CD4-positive, CD25-positive, alpha-beta regulatory T cell (primary cell): ENCODE data around the gene JSRP1. TPM values are rescaled to one million over a fixed set of nuclear protein-coding genes. Genes with fewer than 3 reads are reported as not detected.

ENCODE experiments used
- ATAC-seq, 2 donors: fragments of 150-1000 bp; cut with Tn5 transposase; one replicate each; pipeline ENCODE4 v1.10.0; 2021; ENCODE audit warnings: low read depth in 2 of 2, moderate number of reproducible peaks in 2 of 2, moderate library complexity in 1 of 2
- DNase-seq, 3 donors: peaks; one replicate each; pipeline versions ENCODE4 v3.0.0 to v3.0.0-alpha.2; 2012 to 2022; ENCODE audit warnings: mixed read lengths in 1 of 3
- H3K27ac ChIP-seq: one replicate; pipeline ENCODE4 v1.7.0; 2013; ENCODE audit warnings: mild to moderate bottlenecking, low read length; ENCODE audit not compliant: insufficient read depth, poor library complexity, severe bottlenecking
- H3K27me3 ChIP-seq: one replicate; pipeline ENCODE4 v1.7.0; 2013; ENCODE audit warnings: low read length; ENCODE audit not compliant: control insufficient read depth, insufficient read depth
- H3K36me3 ChIP-seq: one replicate; pipeline ENCODE4 v1.7.0; 2013; ENCODE audit warnings: mild to moderate bottlenecking, low read length, moderate library complexity; ENCODE audit not compliant: control insufficient read depth, insufficient read depth
- H3K4me1 ChIP-seq: 2 replicates; pipeline ENCODE4 v1.7.0; 2013; ENCODE audit warnings: mild to moderate bottlenecking, low read length; ENCODE audit not compliant: insufficient read depth, control insufficient read depth, poor library complexity, severe bottlenecking
- H3K4me3 ChIP-seq: one replicate; pipeline ENCODE4 v1.7.0; 2013; ENCODE audit warnings: low read depth, mild to moderate bottlenecking, low read length, moderate library complexity
- H3K9me3 ChIP-seq, 2 experiments: 1 replicate in 1 of 2; 2 replicates in 1 of 2; pipeline ENCODE4 v1.7.0; 2013; ENCODE audit warnings: low read length in 2 of 2, mild to moderate bottlenecking in 1 of 2, moderate library complexity in 1 of 2; ENCODE audit not compliant: control insufficient read depth in 2 of 2
- H3K27ac Mint-ChIP-seq, 3 donors: one replicate each; pipeline ENCODE4 v1.8.0; 2020 to 2022; ENCODE audit warnings: mild to moderate bottlenecking in 3 of 3, mixed read lengths in 3 of 3, moderate library complexity in 2 of 3
- H3K27me3 Mint-ChIP-seq: one replicate; pipeline ENCODE4 v1.8.0; 2022; ENCODE audit warnings: mild to moderate bottlenecking, mixed read lengths
- H3K36me3 Mint-ChIP-seq: one replicate; pipeline ENCODE4 v1.8.0; 2020; ENCODE audit warnings: mixed read lengths
- H3K4me1 Mint-ChIP-seq, 4 donors: one replicate each; pipeline ENCODE4 v1.8.0; 2020 to 2022; ENCODE audit warnings: mixed read lengths in 4 of 4, mild to moderate bottlenecking in 1 of 4
- H3K4me3 Mint-ChIP-seq, 4 donors: one replicate each; pipeline ENCODE4 v1.8.0; 2020 to 2022; ENCODE audit warnings: mild to moderate bottlenecking in 4 of 4, mixed read lengths in 4 of 4, moderate library complexity in 3 of 4
- H3K9me3 Mint-ChIP-seq, 7 donors: one replicate each; pipeline ENCODE4 v1.8.0; 2020 to 2022; ENCODE audit warnings: mixed read lengths in 7 of 7, mild to moderate bottlenecking in 3 of 7, moderate library complexity in 2 of 7
- polyA plus RNA-seq, 4 donors: library from polyadenylated mRNA; unstranded; fragments of 300-500 nt; fragmentation: Illumina TruSeq; gene quantifications; one replicate each; pipeline ENCODE4 v1.2.3, GENCODE V29; 2021
- total RNA-seq: library from RNA; stranded (reverse); gene quantifications from one replicate; pipeline ENCODE4 v1.2.3, GENCODE V29; 2022

Gene JSRP1
- total and polyA plus RNA-seq, 5 donors from 2014 or later = 0.89 to 2.4 (median 1.6) TPM

- Histone ChIP-seq H3K4me3 (no peak overlapping the region), H3K4me1 (peaks cover 66% of the 10 kb centered on the region), H3K9me3 (no peaks in the 10 kb centered on the region), H3K27ac (no peak overlapping the region), H3K27me3 (no peaks in the 10 kb centered on the region), H3K36me3 (no peaks in the 10 kb centered on the region)
- Mint-ChIP-seq H3K4me3 (peak overlapping the region; percentile 52 to 84 (median 62)), H3K27ac (peak overlapping the region in 2 of 3 donors; percentile 20 to 56), H3K27me3 (peaks cover 17% of the 10 kb centered on the region), H3K4me1 (peaks cover 4 to 46% (median 11%) of the 10 kb centered on the region in 4 donors), H3K9me3 (no peaks in the 10 kb centered on the region), H3K36me3 (no peaks in the 10 kb centered on the region)
- no peak for ATAC-seq
- DNase-seq = no peak
These were observed 1.9 kb downstream of the JSRP1 start for GRCh38 chr19:2254064-2254872.

DNA sequence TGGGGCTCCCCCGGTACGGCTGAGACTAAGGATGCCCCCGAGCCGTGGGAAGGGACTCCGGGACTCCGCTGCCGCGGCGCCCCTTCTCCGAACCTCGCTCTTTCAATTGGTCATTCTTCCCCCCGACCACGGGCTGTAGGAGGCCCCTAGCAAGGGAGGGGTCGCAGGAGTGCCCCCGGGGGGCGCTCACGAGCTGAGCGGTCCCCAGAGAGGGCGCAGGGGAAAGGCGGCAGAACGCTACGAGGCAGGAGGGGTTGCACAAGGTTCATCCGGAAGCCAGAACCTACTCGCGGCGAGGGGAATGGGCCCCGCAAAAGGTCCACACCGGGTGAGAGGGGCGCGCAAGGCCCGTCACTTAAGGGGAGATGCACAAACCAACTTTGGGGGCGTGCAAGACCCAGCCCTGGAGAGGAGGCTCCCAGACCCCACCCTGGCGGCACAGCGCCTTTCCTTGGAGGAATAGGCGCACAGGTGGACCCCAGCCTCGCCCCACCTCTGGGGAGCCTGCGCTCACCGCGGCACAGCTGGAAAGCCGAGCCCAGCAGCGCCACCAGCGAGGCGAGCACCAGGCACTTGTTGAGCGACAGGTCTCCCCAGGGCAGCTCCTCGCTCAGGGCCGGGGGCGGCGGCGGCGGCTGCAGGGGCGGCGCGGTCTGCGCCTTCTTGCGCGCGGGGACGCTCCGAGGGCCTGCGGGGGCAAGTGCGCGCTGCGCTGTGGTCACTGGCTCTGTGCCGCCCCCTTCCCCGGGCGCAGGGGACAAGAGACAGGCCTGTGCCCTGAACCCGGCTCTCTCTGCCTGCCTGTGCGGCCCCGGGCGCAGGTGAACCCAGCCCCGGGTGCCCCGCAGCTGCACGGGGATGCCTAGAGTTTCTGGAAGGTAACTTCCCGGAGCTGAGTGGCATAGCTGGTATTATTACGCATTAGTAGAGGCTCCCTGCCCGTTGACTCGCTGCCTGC lies 2.8 kb downstream of the JSRP1 start:
- H3K9me3 ChIP-seq = no peaks in the 10 kb centered on the region
- no peaks in the 10 kb centered on the region for H3K36me3 ChIP-seq
- peak overlapping the region in 2 of 3 donors; percentile 56 to 69 for H3K27ac Mint-ChIP-seq
- ATAC-seq = peak; percentile 43 to 57
- no peaks in the 10 kb centered on the region for H3K36me3 Mint-ChIP-seq
- H3K27ac ChIP-seq = no peak overlapping the region
- H3K27me3 Mint-ChIP-seq = peaks cover 17% of the 10 kb centered on the region
- H3K9me3 Mint-ChIP-seq = no peaks in the 10 kb centered on the region
- peaks cover 57% of the 10 kb centered on the region for H3K4me1 ChIP-seq
- peaks cover 4 to 39% (median 9%) of the 10 kb centered on the region in 4 donors for H3K4me1 Mint-ChIP-seq
- H3K4me3 Mint-ChIP-seq = peak overlapping the region; percentile 81 to 90 (median 86)
- H3K27me3 ChIP-seq = no peaks in the 10 kb centered on the region
- DNase-seq = peak; percentile 27 to 73 (median 54)
- peak overlapping the region; percentile 19 for H3K4me3 ChIP-seq

DNA sequence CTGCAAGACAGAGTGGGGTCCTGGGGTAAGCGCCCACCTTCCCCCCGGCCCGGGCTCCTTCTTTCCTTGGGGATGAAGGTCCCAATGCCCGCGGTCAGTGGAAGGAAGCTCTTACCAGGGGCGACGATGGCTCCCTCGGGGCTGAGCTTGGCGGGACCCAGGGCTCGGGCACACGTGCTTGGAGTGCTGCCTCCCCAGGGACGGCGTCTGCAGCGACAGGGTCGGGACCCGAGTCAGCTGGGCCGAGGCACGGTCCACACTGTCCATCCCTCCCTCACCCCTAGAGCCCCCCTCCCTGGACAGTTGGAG lies 3.5 kb downstream of the JSRP1 start:
- Histone ChIP-seq H3K4me3 (no peak overlapping the region), H3K36me3 (no peaks in the 10 kb centered on the region), H3K27ac (no peak overlapping the region), H3K9me3 (no peaks in the 10 kb centered on the region), H3K27me3 (no peaks in the 10 kb centered on the region), H3K4me1 (peaks cover 51% of the 10 kb centered on the region)
- Mint-ChIP-seq H3K4me1 (peaks cover 0 to 33% (median 3%) of the 10 kb centered on the region in 4 donors), H3K36me3 (no peaks in the 10 kb centered on the region), H3K27ac (peak overlapping the region in 1 of 3 donors; percentile 45), H3K27me3 (peaks cover 12% of the 10 kb centered on the region), H3K4me3 (peak overlapping the region; percentile 81 to 90 (median 86)), H3K9me3 (no peaks in the 10 kb centered on the region)
- ATAC-seq (no peak), DNase-seq (peak in 1 of 3 donors; percentile 25)

DNA sequence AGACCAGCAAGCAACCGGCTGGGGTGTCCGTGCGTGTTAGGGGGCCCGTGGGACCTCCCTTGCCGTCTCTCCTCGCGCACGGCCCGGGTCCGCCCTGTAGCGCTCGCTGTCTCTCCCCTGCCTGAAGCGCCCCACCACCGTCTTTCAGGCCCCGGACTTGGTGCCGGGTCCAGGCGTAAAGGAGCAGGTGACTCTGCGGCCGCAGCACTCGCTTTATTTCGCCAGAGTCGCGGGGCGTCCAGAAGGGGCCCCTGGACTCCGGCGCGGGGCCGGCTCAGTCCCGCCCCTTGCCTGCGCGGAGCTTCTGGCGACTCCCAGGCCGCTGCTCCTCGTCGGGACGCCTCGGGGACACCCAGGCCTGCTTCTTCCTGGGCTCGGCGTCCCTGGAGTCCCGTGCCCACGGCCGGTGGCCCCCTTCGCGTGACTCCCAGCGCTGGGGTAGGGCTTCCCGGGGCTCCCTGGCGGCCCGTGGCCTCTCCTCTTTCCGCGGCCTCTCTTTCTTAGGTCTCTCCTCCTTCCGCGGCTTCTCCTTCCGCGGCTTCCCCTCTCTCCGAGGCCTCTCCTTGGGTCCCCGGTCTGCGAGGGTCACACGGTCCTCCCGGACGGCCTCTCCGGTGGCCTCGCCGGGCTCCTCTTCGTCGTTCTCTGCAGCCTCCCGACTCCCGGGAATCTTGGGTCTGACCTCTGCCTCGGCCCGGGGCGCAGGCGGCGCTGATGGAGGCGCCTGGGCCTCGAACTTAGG lies 4.0 kb downstream of the JSRP1 start:
- Mint-ChIP-seq H3K27me3 (peaks cover 12% of the 10 kb centered on the region), H3K27ac (peak overlapping the region in 1 of 3 donors; percentile 45), H3K36me3 (no peaks in the 10 kb centered on the region), H3K4me3 (peak overlapping the region in 3 of 4 donors; percentile 81 to 90 (median 82)), H3K9me3 (no peaks in the 10 kb centered on the region), H3K4me1 (peaks cover 0 to 28% (median 2%) of the 10 kb centered on the region in 4 donors)
- Histone ChIP-seq H3K27ac (no peak overlapping the region), H3K9me3 (no peaks in the 10 kb centered on the region), H3K27me3 (no peaks in the 10 kb centered on the region), H3K36me3 (peaks cover 4% of the 10 kb centered on the region), H3K4me1 (peaks cover 46% of the 10 kb centered on the region), H3K4me3 (no peak overlapping the region)
- ATAC-seq = no peak
- DNase-seq = peak in 1 of 3 donors; percentile 31

- ATAC-seq (peak; percentile 11 to 29), DNase-seq (peak in 1 of 3 donors; percentile 33)
- Histone ChIP-seq H3K36me3 (peaks cover 12% of the 10 kb centered on the region), H3K27ac (no peak overlapping the region), H3K4me3 (no peak overlapping the region), H3K27me3 (no peaks in the 10 kb centered on the region), H3K9me3 (no peaks in the 10 kb centered on the region), H3K4me1 (peaks cover 41% of the 10 kb centered on the region)
- no peaks in the 10 kb centered on the region for H3K36me3 Mint-ChIP-seq
- H3K4me3 Mint-ChIP-seq = peak overlapping the region in 3 of 4 donors; percentile 50 to 87 (median 82)
- peaks cover 12% of the 10 kb centered on the region for H3K27me3 Mint-ChIP-seq
- no peak overlapping the region for H3K27ac Mint-ChIP-seq
- peaks cover 0 to 21% (median 0%) of the 10 kb centered on the region in 4 donors for H3K4me1 Mint-ChIP-seq
- no peaks in the 10 kb centered on the region for H3K9me3 Mint-ChIP-seq
These were observed 4.8 kb downstream of the JSRP1 start for GRCh38 chr19:2251106-2252054.

DNA sequence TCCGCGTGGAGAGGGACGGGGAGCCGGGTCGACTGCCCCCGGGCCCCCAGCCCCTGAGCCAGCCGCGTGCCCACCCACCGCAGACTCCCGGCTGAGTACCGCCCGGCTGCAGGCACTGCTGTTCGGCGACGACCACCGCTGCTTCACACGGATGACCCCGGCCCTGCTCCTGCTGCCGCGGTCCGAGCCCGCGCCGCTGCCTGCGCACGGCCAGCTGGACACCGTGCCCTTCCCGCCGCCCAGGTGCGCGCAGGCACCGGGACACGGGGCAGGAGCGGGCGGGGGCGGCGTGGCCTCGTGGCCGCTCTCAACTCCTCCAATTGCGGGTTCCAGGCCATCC lies 5.5 kb downstream of the JSRP1 start:
- no peaks in the 10 kb centered on the region for H3K36me3 Mint-ChIP-seq
- H3K4me1 Mint-ChIP-seq = peaks cover 0 to 19% (median 0%) of the 10 kb centered on the region in 4 donors
- Histone ChIP-seq H3K9me3 (no peaks in the 10 kb centered on the region), H3K36me3 (peaks cover 19% of the 10 kb centered on the region), H3K4me1 (peaks cover 41% of the 10 kb centered on the region), H3K4me3 (no peak overlapping the region), H3K27ac (no peak overlapping the region), H3K27me3 (no peaks in the 10 kb centered on the region)
- no peak overlapping the region for H3K4me3 Mint-ChIP-seq
- peaks cover 12% of the 10 kb centered on the region for H3K27me3 Mint-ChIP-seq
- ATAC-seq (no peak), DNase-seq (no peak)
- no peaks in the 10 kb centered on the region for H3K9me3 Mint-ChIP-seq
- H3K27ac Mint-ChIP-seq = no peak overlapping the region
